CD4-positive, alpha-beta T cell treated with Interleukin-15 for 4 hours (primary cell): ENCODE data around the gene ZEB2.

Experiments used
- DNase-seq: peaks from one replicate; pipeline ENCODE4 v3.0.0-alpha.2; 2020; ENCODE audit warnings: low spot score

Gene ZEB2

GRCh38 chr2:144528108-144528507 is 8.2 kb upstream of the ZEB2 start:
- DNase-seq: no peak

- DNase-seq: no peak
Observed at GRCh38 chr2:144526831-144527230, 6.9 kb upstream of the ZEB2 start.

- no peak for DNase-seq
Observed at GRCh38 chr2:144524118-144525009, 4.4 kb upstream of the ZEB2 start.

- no peak for DNase-seq
Observed at GRCh38 chr2:144523596-144524117, 3.7 kb upstream of the ZEB2 start.

DNA sequence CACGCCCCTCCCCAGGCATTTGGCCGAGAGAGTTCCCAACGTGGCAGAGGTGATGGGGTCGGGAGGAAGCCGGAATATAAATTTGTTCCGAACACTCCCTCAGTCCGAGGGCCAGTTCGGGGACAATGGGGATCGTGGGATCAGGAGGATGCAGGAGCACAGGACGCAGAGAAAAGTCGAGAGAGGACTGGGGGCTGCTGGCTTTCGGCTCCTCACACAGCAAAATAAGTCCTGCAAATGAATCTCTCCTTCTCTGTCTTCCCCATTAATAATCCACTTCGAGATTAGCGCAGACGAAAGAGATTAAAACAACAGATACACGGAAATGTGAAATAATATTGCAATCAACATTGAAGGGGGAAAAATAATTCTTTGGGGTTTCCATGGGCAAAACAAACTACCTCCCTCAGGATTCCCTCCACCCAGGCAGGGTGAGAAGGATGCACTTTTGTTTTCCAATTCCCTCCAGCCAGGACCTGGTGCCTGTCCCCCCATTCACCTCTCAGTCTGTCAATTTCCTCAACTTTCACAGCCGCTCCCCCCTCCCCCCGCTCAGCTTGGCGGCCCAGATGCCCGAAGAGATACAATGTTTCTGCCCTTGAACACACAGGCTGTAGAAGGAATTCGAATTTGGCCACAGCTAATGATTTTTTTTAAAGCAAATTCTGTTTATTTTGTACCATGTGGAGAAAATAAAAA is 3.1 kb upstream of the ZEB2 start:
- DNase-seq: no peak

DNA sequence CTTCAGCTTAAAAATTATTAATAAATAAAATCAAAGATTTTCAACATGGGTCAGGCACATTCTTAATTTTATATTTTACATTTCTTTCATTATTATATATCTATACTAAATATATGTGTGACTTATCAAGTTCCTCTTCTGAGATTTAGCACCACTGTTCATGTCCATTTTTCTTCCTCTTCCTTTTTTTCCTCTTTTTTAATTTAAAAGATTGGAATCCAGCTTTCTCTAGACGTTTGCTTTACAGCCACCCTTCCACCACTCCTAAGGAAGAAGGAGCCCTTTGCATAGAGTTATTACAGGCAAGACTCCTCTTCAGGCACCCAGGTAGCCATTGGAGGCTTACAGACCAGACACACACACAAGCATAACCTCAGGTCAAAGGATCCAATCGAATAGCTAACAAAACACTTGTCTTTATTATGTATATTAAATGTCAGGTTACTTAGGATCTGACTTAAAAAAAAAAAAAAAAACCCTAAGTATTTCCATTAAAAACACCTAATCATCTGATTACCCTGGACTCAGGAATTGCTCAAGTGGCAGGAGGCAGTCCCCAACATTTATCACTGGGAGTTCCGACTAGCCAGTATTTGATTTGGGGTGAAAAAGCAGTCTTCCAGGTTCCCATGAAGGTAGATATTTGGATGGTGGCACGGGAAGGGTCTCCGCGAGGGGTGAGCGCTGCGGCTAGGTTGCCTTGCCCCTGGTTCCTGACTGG is 2.4 kb upstream of the ZEB2 start:
- DNase-seq: no peak

GRCh38 chr2:144521686-144522085 is 1.8 kb upstream of the ZEB2 start:
- DNase-seq: no peak

GRCh38 chr2:144520756-144521487 is 1.0 kb upstream of the ZEB2 start:
- no peak for DNase-seq

- no peak for DNase-seq
Observed at GRCh38 chr2:144519597-144519933, 354 bp downstream of the ZEB2 start.

DNA sequence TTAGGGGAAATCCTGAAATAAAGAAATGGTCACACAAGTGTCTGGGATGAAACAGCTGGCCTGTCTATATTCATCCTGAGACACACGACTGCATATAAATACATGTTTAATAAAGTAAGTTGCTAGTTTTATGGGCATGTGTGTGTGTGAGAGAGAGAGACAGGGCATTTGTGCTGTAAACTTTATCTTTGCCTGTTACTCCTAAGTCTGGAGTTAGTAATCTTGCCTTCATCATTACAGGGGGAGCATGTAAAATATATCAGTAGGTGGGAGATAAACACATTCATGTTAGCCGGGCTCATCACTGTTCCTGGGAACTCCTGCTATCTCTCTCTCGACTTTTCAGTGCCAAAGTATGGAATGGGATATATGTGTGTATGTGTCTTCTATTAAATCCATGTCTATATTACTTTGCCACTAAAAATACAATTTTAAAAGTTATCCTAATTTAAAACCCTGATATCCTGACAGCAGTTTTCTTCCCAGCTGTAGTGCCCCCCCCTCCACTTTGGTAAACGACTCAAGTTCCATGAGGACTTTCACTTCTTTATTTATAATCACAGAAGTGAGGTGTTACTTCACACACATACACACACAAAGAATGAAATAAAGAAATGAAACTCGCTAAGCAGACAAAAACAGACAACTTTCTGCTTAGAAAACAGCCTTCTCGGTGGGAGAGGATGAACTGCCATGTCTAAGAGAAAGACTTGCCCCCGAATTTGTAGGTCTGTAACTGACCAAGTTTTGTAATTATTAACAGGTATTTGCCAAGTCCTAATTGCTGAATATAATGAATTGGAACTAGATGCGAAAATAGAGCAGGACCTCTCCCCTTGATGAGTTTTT is 947 bp downstream of the ZEB2 start:
- DNase-seq: no peak

DNA sequence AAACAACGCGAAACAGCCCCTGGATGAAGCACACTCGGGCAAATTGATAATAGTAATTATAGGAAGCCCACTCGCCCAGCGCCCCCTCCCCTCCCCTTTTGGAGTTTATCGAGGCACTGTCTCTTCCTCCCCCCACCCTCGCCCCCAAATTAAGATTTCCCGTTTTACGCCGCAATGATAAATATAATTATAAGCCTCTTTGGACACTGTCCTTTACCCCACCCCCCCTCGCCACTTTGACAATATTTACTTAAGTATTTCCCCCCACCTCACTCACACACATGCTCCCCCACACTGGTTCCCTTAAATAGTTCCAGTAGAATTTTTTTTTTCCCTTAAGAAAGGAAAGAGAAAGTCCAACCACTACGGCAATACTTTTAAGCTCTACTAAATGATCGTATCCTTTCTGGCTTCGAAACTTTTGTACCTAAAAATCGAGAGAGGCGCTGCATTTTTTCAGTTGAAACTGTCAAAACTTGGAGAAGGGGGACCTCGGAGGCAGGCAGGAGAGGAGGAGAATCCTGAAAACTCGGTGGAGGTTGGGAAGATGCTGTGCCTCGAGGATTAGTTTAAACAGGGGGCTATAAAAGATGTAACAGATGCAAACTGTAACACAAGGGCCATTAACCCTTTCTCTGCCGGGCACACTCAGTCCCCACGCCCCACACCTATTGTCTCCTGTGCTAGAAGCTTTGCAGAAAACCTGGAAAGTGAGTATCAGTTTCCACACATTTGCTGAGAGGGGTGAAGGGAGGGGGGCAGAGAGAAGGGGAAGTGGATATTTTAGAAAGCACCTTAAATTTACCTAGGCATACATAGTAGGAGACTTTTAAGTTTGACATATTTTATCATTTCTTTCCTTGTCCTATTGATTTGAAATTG is 1.8 kb downstream of the ZEB2 start:
- no peak for DNase-seq

DNA sequence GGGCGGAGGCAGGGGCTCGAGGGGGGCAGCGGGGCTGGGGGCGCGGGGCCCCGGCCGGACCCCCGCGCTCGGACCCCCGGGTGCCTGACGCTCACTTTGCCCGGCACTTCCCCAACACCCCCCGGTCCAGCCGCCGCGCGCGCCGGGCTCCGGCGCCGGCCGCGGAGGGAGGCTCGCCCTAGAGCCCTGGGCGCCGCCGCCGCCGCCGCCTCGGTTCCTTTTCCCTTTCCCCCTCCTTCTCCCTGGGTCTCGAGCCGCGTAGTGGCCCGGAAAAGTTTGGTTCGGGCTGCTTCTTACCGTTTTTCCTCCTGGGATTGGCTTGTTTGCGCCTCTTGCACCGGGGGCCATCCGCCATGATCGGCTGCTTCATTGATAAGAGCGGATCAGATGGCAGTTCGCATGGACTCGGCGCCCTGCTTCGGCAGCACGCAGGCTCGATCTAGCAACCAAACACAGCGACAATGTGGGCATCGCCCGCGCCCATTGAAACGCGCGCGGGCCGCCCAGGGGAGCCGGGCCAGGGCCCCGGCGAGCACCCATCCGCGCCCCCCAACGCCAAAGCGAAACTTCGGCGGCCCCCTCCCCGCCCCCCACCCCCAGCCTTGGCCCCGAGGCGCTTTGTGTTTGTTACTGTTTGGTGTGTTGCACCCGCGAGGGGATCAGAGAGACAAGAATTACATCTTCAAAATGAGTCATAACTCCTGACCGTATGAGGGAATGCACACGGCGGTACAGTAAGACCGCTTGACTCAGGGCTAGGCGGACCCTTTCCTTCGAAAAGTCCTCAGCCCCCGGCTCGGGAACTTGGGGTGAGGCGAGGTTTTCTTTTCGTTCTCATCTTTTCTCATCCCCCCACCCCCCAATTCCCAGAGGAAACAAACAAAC is 2.7 kb downstream of the ZEB2 start:
- DNase-seq: peak; percentile 64

DNA sequence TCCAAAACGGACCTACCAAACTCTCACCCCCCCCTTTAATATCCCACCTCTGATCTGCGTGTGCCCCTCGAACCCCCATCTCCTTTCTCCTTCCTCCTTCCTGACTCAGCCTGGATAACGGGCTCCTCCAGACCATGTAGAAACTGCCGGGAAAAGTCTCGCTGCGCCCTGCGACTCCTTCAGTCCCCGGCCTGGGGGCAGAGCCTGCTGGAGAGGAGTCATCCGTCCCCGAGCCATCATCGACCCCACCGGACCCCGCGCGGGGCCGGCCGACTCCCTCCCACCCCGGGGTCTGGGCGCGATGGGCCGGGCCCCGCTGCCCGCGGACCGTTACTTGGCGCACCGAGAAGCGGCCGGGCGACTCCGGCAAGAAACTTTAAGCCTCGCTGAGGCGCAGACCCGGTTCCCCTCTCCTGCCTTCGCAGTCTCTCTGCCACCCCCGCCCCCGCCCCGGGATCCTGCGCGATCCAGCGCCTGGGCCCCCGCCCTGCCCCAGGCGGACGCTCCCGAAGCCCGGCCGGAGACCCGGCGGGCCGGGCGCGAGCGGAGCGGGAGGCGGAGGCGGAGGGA is 3.4 kb downstream of the ZEB2 start:
- no peak for DNase-seq

DNA sequence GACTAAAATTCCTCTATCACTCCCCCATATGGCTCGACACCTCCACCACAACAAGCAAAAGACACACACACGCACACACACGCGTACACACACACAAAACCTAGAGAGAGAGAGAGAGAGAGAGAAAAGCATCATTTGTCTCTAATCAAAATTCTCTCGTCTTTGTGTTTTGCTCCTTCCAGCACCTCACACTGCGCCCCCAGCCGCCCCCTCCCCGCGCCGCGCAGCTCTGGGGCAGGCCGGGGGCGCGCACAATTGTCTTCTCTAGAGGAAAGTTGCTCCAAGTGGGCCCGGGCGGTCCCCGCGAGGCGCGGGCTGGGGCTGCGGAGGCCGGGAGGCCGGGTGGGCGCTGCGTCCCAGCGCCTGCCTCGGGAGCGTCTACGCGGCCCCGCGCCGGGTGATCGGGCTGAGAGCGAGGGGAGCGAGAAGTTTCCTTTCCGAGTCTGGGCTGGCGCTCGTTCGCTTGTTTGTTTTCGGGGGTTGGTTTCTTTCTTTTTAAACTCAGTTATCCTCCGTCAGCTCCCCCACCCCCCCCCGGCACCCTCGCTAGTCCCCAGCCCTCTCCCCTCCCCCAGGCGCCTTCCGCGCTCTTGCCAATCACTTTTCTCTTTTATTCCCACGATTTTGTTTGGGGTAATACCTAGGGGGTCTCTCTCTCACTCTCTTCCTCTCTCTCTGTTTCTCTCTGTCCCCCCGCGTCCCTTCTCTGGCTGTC is 4.1 kb downstream of the ZEB2 start:
- peak; percentile 40 for DNase-seq

- DNase-seq: no peak
Observed at GRCh38 chr2:144515099-144515695, 4.7 kb downstream of the ZEB2 start.

DNA sequence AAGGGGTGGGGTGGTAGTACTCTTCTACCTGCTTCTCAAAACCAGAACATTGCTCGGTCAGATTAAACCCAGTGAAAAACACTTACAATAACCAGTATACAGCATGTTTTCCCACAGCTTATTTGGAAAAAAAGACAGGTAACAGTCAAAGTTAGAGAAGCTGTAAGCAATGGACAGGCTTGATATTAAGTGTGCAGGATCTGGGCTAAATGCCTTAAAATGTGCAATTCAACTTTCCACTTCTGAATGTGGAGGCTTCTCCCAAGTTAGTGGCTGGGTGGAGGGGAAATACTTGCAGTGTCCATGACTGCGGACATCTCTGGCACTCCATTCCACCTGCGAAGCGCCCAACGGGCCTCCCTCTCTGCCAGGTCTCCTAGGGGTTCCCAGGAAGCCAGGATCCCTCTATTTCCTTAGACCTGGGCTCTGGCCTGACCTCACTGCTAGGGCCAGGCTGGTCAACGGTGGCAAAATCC is 5.3 kb downstream of the ZEB2 start:
- no peak for DNase-seq

DNA sequence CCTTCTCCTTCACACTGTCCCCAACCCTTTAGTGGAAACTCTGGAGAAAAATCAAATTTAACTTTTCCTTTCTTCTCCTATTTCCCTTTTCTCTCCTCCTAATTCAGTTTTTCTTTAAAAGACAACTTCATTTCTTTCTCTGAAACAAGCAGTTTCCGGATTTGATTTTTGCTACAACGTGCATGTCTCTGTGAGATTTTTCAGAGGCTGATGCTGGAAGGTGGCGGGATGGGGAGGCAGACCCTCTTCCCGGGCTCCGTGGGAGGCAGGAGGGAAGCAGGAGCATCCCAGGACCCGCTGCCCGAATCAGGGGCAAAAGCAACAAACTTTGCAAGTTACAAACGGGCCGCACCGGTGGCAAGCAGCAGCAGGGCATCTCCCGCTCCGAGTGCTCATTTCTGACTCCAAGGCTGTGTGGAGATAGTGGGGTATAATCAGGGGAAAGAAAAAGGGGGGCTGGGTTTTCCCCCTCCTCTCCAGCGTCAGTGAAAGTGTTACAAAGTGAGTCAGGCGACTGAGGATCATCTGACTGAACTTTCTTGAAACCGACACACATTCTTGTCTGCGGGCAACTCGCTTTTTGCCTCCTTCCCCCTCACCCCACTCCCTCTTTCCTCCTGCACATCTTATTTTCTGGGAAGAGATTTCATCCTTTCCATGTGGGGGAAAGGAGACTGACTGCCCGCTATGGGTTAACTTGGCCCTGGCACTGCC is 6.4 kb downstream of the ZEB2 start:
- DNase-seq: peak; percentile 36
